SK-N-DZ (cell line): ENCODE data around the gene MTHFSD.

ENCODE experiments used
- DNase-seq: peaks from one replicate; pipeline ENCODE4 v3.0.0-alpha.2; 2015; ENCODE audit warnings: low spot score

Gene MTHFSD

GRCh38 chr16:86503830-86504229 is 51.2 kb downstream of the MTHFSD start:
- DNase-seq: no peak

- DNase-seq: no peak
These were observed 51.9 kb downstream of the MTHFSD start for GRCh38 chr16:86502856-86503748.

GRCh38 chr16:86501989-86502855 is 52.8 kb downstream of the MTHFSD start:
- DNase-seq: no peak

GRCh38 chr16:86500708-86501510 is 54.1 kb downstream of the MTHFSD start:
- no peak for DNase-seq

- no peak for DNase-seq
These were observed 54.9 kb downstream of the MTHFSD start for GRCh38 chr16:86499889-86500707.

GRCh38 chr16:86499440-86499786 is 55.6 kb downstream of the MTHFSD start:
- no peak for DNase-seq

- DNase-seq: no peak
These were observed 56.2 kb downstream of the MTHFSD start for GRCh38 chr16:86498671-86499439.

- no peak for DNase-seq
These were observed 56.8 kb downstream of the MTHFSD start for GRCh38 chr16:86498155-86498670.

- DNase-seq: no peak
These were observed 57.4 kb downstream of the MTHFSD start for GRCh38 chr16:86497551-86498021.

GRCh38 chr16:86496929-86497461 is 58.0 kb downstream of the MTHFSD start:
- DNase-seq: no peak

GRCh38 chr16:86496262-86496928 is 58.6 kb downstream of the MTHFSD start:
- DNase-seq: no peak

- no peak for DNase-seq
These were observed 59.2 kb downstream of the MTHFSD start for GRCh38 chr16:86495756-86496261.

GRCh38 chr16:86495357-86495701 is 59.7 kb downstream of the MTHFSD start:
- DNase-seq: no peak

- DNase-seq: no peak
These were observed 60.3 kb downstream of the MTHFSD start for GRCh38 chr16:86494565-86495356.

GRCh38 chr16:86494039-86494564 is 60.9 kb downstream of the MTHFSD start:
- no peak for DNase-seq

- DNase-seq: no peak
These were observed 61.9 kb downstream of the MTHFSD start for GRCh38 chr16:86492961-86493629.
